Stimulated activated CD8-positive, alpha-beta memory T cell treated with anti-CD3 and anti-CD28 coated beads, Interleukin-4, amount 100 ng/mL, for 24 hours (primary cell): ENCODE data around the gene ALDOB.
"Not testable (repeated sequence)": the region's sequence is repeated elsewhere in the genome, so short reads cannot be mapped to it uniquely, and the experiment has no call there.

ENCODE experiments used
- DNase-seq: peaks from one replicate; pipeline ENCODE4 v3.0.0-alpha.2; 2020; ENCODE audit warnings: low read depth

ALDOB gene

DNA sequence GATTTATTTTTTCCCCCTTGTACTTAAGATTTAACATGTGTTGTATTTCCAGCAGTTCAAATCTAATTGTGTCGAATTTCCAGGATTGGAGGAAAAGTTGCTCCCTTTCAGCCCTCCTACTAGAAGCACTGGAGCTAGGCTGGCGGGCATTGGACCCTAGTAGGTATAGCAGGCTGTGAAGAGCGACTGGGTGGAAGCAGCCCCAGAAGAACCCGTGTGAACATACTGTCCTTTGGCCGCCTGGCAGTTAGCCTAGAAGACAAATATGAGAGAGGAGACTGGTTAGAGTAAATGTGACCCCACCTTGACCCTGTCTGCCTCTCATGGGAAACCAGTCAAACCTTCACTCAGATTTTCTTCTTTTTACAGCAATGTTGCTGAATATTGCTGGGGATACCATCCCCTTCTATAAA, 13.9 kb downstream of the ALDOB start:
- DNase-seq, result no peak

DNA sequence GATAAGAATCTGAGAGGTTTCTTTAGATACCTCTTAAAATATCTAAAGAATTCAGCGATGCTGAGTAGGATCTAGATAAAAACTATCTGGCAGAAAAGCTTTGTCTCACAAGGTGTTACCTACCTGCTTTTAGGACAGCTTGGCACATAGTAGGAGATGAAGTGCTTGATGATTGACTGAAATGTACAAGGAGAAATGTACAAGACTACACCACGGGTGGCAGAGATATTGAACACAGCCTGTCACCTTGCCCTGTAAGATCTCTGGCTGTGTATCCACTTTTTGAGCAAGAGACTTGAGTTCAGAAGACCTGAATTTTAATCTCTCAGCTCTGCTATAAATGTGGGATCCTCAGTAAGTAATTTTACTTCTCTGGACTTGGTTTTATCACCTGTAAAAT, 15.7 kb downstream of the ALDOB start:
- no peak for DNase-seq

DNA sequence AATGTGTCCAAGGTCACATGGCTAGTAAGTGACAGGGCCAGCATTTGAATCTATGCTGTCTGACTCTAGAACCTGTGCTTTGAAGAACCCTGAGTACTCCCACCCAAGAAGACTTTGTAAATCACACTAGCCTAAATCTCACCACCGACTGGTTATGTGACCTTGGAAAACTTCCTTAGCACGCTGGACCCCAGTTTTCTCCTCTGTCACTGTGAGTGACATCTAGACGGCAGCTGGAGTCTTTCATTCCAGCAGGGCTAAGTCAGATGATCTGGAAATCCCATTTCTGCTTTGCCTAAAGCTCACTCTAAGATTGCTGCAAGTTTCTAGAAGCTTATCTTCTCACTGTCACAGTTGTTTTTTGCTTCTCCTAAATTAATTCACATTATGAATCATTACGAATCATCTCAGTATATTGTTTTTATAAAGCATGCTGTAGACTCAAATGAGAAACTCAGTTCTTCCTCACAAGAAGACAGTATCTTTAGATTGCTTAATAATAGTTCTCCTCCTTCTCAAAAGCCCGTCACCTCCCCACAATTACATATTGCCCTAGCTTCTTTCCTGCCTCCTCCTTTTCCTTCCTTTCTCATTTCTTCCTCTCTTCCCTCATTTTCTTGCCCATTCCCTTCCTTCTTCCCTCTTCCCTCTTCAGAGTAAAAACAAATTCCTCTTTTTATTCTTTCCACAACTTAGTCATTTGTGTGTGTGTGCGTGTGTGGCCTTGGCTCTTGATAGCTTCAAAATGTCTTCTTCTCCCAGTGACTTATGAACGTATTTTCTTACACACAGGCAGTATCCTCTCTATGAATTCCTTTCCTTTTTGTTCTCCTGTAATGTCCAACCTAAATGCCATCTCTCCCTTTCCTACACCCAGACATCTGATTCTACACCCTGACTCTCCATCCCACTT, 16.8 kb downstream of the ALDOB start:
- DNase-seq, result no peak

DNA sequence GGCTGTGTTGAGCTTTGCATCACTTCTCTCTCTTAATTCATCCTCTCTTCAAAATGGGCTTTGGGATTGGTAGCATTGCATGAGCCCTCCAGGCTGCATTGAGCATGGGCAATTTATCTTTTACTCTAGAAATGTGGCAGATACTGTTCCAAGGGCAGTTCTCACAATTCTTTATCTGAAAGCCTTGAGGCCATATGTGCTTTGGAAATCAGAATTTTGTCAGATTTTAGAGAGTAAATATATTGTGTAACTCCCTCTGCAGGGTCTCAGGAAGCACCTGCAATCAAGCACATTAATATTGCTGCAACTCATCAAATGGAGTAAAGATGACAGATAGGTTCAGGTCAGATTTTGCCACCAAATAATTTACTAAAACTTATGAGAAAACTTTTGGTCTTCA, 17.6 kb downstream of the ALDOB start:
- no peak for DNase-seq

DNA sequence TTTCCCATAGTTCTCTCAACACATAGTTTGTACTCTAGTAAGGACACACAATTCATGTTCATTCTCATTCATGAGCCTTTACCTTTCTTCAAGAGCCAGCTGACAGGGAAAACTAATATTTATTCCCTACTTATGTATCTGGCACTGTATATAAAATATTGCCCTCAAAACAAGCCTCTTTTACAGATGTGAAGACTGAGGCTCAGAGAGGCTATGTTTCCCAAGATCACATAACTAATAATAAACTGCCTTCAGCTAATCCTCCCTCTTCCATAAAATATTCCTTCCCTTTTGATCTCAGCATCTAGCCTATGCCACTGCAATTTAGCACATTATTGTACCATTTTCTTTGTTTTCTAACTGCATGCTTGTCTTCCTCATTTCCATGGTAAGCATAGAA, 18.2 kb downstream of the ALDOB start:
- DNase-seq, result no peak

DNA sequence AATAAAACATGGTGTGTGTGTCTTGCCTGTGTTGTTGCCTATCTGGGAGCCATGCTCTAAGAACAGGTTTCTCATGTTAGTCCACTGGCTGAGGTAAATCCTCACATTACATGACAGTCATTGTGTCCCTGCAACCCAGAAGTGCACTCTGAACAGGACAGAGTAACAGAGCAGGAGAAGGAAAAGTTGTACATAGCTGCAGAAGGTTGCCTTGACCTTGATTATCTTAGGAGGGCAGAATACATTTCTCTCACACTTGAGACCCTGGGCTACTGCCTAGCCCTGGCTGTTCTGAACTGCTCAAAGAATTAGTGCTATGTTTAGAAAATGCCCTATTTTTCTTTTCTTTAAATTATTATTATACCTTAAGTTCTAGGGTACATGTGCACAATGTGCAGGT, 20.0 kb downstream of the ALDOB start:
- DNase-seq, result no peak

DNA sequence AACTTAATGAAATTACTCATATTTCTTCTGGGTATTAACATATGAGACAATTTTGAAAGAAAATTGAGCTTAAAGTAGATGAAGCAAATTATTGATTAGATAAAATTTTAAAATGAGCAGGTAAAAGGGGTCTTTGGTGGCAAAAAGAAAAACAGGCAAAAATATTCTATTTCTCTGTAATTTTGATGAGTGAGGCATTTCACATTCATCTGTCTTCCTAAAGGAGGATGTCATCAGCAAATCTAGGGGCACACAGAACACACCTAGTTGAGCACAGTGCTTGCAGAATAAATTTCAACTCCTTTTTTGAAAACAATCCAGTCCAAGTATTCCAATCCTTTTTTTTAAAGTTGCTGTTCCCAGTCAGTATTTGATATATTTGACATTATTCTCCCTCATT, 20.7 kb downstream of the ALDOB start:
- no peak for DNase-seq

DNA sequence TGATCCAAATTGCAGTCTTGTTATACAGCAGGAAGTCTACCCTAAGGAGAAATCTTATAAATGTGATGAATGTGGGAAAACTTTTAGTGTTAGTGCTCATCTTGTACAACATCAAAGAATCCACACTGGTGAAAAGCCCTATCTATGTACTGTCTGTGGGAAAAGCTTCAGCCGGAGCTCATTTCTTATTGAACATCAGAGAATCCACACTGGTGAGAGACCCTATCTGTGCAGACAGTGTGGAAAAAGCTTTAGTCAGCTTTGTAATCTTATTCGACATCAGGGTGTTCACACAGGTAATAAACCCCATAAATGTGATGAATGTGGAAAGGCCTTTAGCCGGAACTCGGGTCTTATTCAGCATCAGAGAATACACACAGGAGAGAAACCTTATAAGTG, 26.5 kb downstream of the ALDOB start:
- no peak for DNase-seq

DNA sequence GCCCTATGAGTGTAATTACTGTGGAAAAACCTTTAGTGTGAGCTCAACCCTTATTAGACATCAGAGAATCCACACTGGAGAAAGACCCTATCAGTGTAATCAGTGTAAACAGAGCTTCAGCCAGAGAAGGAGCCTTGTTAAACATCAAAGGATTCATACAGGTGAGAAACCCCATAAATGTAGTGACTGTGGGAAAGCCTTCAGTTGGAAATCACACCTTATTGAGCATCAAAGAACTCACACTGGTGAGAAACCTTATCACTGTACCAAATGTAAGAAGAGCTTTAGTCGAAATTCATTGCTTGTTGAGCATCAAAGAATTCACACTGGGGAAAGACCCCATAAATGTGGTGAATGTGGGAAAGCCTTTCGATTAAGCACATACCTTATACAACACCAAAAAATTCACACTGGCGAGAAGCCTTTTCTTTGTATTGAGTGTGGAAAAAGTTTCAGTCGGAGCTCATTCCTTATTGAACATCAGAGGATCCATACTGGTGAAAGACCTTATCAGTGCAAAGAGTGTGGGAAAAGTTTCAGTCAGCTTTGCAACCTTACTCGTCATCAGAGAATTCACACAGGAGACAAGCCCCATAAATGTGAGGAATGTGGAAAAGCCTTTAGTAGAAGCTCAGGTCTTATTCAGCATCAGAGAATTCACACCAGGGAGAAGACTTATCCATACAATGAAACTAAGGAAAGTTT, 27.0 kb downstream of the ALDOB start:
- no peak for DNase-seq

DNA sequence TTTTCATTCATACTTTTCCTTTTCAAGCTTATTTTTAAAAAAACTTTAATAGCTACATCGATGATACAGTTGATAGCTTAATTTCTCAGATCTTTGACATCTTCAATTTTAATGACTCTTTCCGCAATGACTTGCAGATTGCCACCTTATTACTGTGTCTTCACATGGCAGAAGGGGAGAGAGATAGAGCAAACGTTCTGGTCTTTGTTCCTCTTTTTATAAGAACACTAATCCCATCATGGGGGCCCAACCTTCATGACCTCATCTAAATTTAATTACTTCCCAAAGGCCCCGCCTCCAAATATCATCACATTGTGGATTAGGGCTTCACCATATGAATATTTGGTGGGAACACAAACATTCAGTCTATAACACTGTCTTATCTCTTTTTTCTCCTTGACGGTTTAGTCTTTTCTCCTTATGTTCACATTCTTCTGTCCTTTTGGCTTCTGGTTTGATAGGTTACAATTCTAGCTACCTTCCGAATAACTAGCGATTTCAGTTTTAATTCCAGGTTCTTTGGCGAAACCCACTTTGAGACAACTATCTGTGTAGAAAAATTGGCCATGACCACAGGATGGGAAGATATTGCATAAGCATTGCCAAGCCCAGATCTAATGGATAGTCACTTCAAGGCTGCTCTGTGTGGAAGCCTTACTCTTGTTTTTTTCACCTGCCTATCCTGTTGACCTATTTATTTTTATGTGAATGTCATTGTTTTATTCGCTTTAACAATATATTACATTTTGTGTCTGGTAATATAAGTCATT, 31.9 kb downstream of the ALDOB start:
- DNase-seq, result no peak

DNA sequence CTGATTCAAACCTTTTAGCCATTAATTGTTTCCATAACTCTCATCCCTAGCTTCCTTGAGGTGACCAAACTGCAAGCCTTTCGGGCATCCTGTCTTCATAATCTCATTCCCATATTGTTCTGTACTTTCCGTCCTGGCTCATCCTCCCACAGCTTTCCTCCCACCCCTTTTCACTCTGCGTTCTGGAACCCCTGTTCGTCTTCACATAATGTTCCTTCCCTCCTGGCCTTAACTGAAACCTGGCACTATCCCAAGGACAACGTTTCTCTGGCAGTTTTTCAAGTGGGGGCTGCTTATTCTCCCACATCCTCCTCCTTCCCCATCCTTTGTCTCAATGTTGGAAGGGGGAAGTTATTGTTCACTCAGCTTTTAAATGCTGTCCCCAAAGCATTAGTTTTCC, 35.5 kb downstream of the ALDOB start:
- no peak for DNase-seq

DNA sequence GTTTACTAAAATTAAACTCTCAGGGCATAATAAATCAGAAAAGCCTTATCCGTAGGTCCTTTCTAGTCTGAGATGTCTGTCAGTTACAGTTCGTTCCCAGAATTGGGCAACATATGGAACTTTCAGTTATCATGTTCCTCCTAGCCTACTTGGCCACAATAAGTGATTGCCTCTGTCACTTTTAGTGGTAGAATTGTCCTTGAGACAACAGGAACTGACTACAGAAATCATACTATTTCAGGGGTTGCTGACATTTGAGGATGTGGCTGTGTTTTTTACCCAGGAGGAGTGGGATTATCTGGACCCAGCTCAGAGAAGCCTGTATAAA, 36.0 kb downstream of the ALDOB start:
- no peak for DNase-seq

DNA sequence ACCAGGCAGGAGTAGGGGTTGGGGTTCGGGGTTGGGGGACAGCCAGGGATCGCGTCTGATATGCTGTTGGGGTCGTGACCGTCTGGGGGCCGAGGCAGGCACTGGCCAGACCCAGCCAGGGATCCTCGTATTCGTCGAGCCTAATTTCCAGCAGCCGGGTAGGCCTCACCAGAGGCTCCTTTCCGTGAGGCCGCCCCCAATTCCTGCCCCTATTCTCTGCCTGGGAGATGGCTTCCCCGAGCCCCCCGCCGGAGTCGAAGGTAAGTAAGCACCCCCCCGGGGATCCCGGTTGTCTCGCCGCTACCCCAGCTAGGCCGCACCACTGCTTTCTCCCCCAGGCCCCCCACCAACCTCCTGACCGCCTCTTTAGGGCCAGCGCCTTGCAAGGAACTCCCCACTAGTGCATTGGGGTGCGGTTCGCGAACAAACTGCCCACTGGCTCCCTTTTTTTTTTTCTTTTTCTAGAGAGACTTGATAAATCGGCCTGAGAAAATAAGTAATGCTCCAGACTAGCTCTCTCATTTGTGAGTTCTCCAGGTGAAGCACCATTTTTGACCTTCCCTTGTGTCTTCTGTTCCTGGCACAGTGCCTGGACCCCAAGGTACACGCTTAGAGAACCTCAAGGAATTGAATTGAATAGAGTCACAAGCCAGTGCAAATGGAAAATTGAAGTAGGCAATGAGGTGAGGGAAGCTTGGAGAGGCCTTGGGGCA, 36.5 kb downstream of the ALDOB start:
- peak; percentile 10 for DNase-seq

DNA sequence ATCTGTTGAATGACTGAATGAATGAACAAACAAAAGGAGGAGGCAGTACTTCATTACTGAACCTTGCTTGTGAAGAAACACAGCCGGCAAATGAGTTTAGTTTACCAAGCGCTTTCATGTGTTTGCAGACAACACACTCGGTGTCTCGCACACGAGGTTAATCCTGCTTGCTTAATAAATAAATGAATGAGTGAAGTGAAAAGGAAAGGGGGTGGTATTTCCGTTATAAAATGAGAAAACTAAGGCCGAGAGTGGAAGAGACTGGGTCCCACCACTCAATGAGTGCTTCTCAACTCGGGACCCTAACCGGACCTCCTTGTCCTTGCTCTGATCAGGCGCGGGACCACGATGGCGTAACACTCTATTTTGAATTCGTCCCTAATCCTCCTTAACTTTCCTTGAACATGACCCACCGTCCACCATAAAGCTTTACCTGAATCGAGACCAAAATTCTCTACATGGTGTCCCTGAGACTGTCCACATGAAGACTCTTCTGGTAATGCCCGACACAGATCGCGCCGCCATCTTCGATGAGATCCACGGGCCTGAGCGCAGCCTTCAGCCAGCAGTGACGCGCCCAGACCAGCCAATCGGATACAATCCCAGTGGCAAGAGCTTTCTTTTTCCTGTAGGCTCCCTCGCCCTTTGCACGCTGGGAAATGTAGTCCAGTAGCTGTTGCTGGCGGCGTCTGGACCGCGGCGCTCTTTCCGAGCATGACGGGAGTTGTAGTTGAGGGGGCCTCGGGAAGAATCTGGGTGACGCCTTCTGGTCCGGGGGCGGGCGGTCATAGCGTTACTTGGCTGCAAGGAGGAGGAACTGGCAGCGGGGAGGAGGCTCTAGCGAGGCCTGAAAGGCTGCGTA, 37.3 kb downstream of the ALDOB start, which contains the start of the genes MRPL50 and ZNF189:
Gene MRPL50, minus strand, starts transcription at position 551 of the 862 bp plus-strand sequence. Its CDS starts 26 bp downstream, at position 525.
Gene ZNF189, plus strand, starts transcription at position 784 of the 862 bp plus-strand sequence. CDS start 306 bp downstream, outside the sequence.
- DNase-seq, result peak; percentile 93

DNA sequence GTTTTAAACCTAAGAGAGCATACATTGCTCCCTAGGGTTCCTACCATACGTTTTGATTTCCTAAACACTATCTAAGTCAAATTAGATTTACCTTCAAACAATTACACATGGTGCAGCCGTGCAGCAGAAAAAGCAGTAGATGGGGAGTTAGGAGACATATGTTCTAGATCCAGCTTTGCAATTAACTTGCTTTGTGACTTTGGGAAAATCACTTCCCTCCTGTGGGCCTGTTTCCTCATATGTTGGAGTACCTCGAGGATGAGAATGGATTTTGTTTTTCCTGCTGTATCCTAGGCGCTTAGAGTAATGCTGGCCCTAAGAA, 37.9 kb downstream of the ALDOB start:
- DNase-seq, result no peak

DNA sequence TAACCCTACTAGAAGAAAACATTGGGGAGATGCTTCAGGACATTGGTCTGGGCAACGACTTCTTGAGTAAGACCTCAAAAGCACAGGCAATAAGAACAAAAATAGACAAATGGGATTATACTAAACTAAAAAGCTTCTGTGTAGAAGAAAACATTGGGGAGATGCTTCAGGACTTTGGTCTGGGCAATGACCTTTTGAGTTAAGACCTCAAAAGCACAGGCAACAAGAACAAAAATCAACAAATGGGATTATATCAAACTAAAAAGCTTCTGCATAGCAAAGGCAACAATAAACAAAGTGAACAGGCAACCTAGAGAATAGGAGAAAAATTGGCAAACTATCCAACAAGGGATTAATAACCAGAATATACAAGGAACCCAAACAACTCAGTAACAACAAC, 40.9 kb downstream of the ALDOB start:
- DNase-seq, result no peak

DNA sequence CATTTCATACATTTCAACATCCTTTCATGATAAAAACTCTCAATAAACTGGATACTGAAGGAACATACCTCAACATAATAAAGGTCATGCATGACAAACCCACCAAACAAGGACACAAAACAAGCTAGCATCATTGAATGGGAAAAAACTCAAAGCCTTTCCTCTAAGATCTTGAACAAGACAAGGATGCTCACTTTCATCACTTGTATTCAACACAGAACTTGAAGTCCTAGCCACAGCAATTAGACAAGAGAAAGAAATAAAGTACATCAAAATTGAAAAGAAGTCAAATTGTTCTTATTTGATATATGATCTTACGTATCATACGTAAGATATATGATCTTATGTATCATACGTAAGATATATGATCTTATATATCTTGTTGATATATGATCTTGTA, 42.4 kb downstream of the ALDOB start:
- DNase-seq, result no peak

DNA sequence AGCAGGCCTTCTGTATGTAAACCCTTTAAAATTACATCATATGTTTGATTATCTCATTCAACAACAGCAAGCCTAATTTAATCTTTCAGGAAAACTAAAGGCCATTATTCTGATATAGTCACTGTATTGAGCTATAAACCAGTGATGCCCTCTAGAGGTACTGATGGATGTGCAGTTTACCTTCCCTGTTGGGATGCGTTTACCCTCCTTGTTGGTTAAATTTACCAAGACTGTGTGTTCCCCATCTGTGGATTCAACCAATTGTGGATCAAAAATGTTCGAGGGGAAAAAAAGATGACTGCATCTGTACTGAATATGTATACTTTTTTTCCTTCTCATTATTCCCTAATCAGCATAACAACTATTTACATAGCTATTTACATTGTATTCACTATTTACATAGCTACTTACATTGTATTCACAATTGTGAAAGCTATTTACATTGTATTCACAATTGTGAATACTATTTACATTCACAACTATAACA, 47.0 kb downstream of the ALDOB start:
- DNase-seq, result no peak

DNA sequence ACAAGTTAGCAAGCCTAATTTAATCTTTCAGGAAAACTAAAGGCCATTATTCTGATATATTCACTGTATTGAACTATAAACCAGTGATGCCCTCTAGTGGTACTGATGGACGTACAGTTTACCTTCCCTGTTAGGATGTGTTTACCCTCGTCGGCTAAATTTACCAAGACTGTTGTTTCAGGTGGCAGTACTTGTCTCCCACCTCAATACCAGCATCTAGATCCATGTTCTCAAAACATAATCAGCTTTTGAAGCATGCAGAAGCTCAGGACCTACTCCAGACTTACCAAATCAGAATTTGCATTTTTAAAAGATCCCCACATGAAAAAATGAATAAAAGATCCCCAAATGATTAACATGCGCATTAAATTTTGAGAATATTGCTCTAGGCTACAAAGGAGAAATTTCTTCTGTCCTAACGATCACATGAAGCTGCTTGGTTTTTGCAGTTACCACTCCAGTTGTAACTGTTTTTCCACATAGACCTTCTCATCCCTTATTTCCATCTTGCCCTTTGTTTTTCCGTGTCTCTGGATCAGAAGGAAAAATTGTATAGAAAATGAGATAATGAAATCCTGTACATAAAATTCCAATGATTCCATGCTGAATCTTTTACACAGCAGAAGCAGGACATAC, 47.6 kb downstream of the ALDOB start:
- DNase-seq, result no peak

DNA sequence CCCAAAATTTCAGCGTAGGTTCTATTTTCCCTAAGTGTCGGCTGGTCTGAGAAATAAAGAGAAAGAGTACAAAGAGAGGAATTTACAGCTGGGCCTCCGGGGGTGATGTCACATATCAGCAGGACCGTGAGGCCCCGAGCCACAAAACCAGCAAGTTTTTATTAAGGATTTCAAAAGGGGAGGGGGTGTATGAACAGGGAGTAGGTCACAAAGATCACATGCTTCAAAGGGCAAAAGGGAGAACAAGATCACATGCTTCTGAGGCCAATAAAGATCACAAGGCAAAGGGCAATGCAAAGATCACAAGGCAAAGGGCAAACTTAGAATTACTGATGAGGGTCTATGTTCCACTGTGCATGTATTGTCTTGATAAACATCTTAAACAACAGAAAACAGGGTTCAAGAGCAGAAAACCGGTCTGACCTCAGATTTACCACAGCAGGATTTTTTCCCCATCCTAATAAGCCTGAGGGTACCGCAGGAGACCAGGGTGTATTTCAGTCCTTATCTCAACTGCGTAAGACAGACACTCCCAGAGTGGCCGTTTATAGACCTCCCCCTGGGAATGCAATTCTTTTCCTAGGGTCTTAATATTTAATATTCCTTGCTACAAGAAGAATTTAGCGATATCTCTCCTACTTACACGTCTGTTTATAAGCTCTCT, 50.6 kb downstream of the ALDOB start, which contains the start of gene BAAT:
Gene BAAT, minus strand, starts transcription at position 134 of the 664 bp plus-strand sequence. CDS start 13,602 bp downstream, outside the sequence.
- not testable (repeated sequence) for DNase-seq
